ENCODE data around the gene NAP1L1.

Gene NAP1L1

GRCh38 chr12:76031414-76032042 is 53.0 kb downstream of the NAP1L1 start, which contains the start of gene PHLDA1:
PHLDA1 (minus strand) TSS chr12:76031776.
- DNase-seq (ENCODE audit: low read depth), result peak; percentile 94
- peak within 1 kb of the TSS; percentile 98 for H3K4me3 ChIP-seq (ENCODE audit: low read depth, low read length)
- in situ Hi-C loops (cut with HindIII; ENCODE audit: low sequenced_read_pairs), result loop anchor here (25.0 kb wide), 1 partner anchor 494 kb away; no protein-coding TSS in a partner anchor

DNA sequence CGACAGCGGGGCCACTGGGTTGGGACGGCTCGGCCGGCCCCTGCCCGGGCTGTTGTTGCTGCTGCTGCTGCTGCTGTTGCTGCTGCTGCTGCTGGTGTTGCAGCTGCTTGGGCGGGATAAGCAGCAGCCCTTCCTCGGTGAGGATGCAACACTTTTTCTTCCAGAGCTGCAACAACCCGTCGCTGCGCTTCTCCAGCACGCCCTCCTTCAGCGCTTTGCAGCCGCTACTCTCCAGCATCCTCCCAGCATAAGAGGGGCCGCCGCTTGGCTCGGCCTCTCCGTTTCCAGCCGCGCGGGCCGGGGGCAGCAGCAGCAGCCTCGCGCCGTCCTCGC is 53.4 kb downstream of the NAP1L1 start:
- H3K4me3 ChIP-seq (ENCODE audit: low read depth, low read length), result peak overlapping the region; percentile 98
- no peak for DNase-seq (ENCODE audit: low read depth)
- in situ Hi-C loops (cut with HindIII; ENCODE audit: low sequenced_read_pairs), result loop anchor here (25.0 kb wide), 1 partner anchor 494 kb away; no protein-coding TSS in a partner anchor
- TF ChIP-seq, protein P1, sequence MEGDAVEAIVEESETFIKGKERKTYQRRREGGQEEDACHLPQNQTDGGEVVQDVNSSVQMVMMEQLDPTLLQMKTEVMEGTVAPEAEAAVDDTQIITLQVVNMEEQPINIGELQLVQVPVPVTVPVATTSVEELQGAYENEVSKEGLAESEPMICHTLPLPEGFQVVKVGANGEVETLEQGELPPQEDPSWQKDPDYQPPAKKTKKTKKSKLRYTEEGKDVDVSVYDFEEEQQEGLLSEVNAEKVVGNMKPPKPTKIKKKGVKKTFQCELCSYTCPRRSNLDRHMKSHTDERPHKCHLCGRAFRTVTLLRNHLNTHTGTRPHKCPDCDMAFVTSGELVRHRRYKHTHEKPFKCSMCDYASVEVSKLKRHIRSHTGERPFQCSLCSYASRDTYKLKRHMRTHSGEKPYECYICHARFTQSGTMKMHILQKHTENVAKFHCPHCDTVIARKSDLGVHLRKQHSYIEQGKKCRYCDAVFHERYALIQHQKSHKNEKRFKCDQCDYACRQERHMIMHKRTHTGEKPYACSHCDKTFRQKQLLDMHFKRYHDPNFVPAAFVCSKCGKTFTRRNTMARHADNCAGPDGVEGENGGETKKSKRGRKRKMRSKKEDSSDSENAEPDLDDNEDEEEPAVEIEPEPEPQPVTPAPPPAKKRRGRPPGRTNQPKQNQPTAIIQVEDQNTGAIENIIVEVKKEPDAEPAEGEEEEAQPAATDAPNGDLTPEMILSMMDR (IDR thresholded peaks at IDR 0.05; ENCODE audit: low read depth, low read length, missing control alignments), result no peak

More at GRCh38 chr12:76031414-76032042, 53.0 kb downstream of the NAP1L1 start, which contains the start of gene PHLDA1:
- TF ChIP-seq, protein P1 (IDR thresholded peaks at IDR 0.05; ENCODE audit: low read depth, low read length, missing control alignments), result peak; percentile 48

- H3K4me3 ChIP-seq (ENCODE audit: low read depth, low read length), result peak overlapping the region; percentile 98
- DNase-seq (ENCODE audit: low read depth), result no peak
- in situ Hi-C loops (cut with HindIII; ENCODE audit: low sequenced_read_pairs), result loop anchor here (25.0 kb wide), 1 partner anchor 493 kb away; no protein-coding TSS in a partner anchor
- TF ChIP-seq, protein P1 (IDR thresholded peaks at IDR 0.05; ENCODE audit: low read depth, low read length, missing control alignments), result no peak
These were observed 54.0 kb downstream of the NAP1L1 start for GRCh38 chr12:76030341-76031080.

DNA sequence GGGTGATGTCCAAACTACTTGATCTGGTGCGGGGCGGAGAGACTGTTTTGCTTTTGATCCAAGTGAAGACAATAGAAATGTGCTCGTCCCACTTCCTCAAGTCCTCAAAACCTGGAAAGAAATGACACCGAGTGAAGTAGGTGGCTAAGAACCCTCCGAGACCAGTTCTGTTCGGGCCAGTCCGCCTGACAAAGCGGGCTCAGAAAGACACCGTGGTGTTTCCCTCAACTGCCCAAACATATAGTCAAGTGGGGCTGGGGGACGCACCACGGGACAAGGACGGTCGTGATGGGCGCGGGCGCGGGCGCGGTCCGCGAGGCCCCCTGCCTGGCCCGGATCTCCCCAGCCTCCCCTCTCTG is 54.5 kb downstream of the NAP1L1 start:
- in situ Hi-C loops (cut with HindIII; ENCODE audit: low sequenced_read_pairs), result loop anchor here (25.0 kb wide), 1 partner anchor 493 kb away; no protein-coding TSS in a partner anchor
- H3K4me3 ChIP-seq (ENCODE audit: low read depth, low read length), result peak overlapping the region; percentile 98
- DNase-seq (ENCODE audit: low read depth), result no peak
- TF ChIP-seq, protein P1 (IDR thresholded peaks at IDR 0.05; ENCODE audit: low read depth, low read length, missing control alignments), result no peak

GRCh38 chr12:76028571-76029277 is 55.8 kb downstream of the NAP1L1 start:
- in situ Hi-C loops (cut with HindIII; ENCODE audit: low sequenced_read_pairs), result loop anchor here (25.0 kb wide), 1 partner anchor 491 kb away; no protein-coding TSS in a partner anchor
- H3K4me3 ChIP-seq (ENCODE audit: low read depth, low read length), result peak overlapping the region; percentile 98

More at GRCh38 chr12:76028571-76029277, 55.8 kb downstream of the NAP1L1 start:
- no peak for DNase-seq (ENCODE audit: low read depth)
- TF ChIP-seq, protein P1 (IDR thresholded peaks at IDR 0.05; ENCODE audit: low read depth, low read length, missing control alignments), result no peak
